Smooth muscle cell (in vitro differentiated cells): ENCODE results near the gene LRFN2. TPM values are rescaled to one million over a fixed set of nuclear protein-coding genes. Genes with fewer than 3 reads are reported as not detected.

Experiments used
- DNase-seq: peaks from one replicate; lab custom pipeline; 2025; ENCODE audit not compliant: unreplicated experiment; lab: John Stamatoyannopoulos, UW
- H2AFZ ChIP-seq: fragments of 200-600 bp; sonication (generic); 2 replicates; pipeline ENCODE4 v1.6.0; 2016; ENCODE audit warnings: antibody characterized with exemption, low read depth, mild to moderate bottlenecking
- H3F3A ChIP-seq: fragments of 200-600 bp; sonication (generic); 2 replicates; pipeline ENCODE4 v1.6.0; 2017; ENCODE audit warnings: antibody characterized with exemption, low read depth
- H3K27ac ChIP-seq: fragments of 200-600 bp; sonication (generic); 2 replicates; pipeline ENCODE4 v1.5.1; 2016; ENCODE audit warnings: low read depth, mild to moderate bottlenecking
- H3K27me3 ChIP-seq: fragments of 200-600 bp; sonication (generic); 2 replicates; pipeline ENCODE4 v1.6.1; 2016; ENCODE audit warnings: low read depth, mild to moderate bottlenecking
- H3K36me3 ChIP-seq: fragments of 200-600 bp; sonication (generic); 2 replicates; pipeline ENCODE4 v1.5.1; 2016; ENCODE audit warnings: low read depth
- H3K4me1 ChIP-seq: fragments of 200-600 bp; sonication (generic); 2 replicates; pipeline ENCODE4 v1.5.1; 2016; ENCODE audit warnings: low read depth
- H3K4me2 ChIP-seq: fragments of 200-600 bp; sonication (generic); 2 replicates; pipeline ENCODE4 v1.6.0; 2016; ENCODE audit warnings: mild to moderate bottlenecking
- H3K4me3 ChIP-seq: fragments of 200-600 bp; sonication (generic); 2 replicates; pipeline ENCODE4 v1.5.1; 2016; ENCODE audit warnings: mild to moderate bottlenecking
- H3K79me2 ChIP-seq: fragments of 200-600 bp; sonication (generic); 2 replicates; pipeline ENCODE4 v1.6.0; 2016; ENCODE audit warnings: low read depth, mild to moderate bottlenecking
- H3K9ac ChIP-seq: fragments of 200-600 bp; sonication (generic); 2 replicates; pipeline ENCODE4 v1.6.0; 2016; ENCODE audit warnings: low read depth
- H3K9me3 ChIP-seq: fragments of 200-600 bp; sonication (generic); replicated peaks from 2 replicates; pipeline ENCODE4 v1.5.1; 2016; ENCODE audit warnings: low read depth
- H4K20me1 ChIP-seq: fragments of 200-600 bp; sonication (generic); 2 replicates; pipeline ENCODE4 v1.6.0; 2016; ENCODE audit warnings: low read depth
- WGBS: methylation state at CpG from one replicate; pipeline ENCODE4 v1.1.7; 2016; ENCODE audit warnings: low lambda C conversion rate; 5-methylcytosine and 5-hydroxymethylcytosine counted together
- polyA plus RNA-seq: library from polyadenylated mRNA; unstranded; fragments of >200 nt; fragmentation: Nextera tagmentation; extraction: Ambion mirVana; gene quantifications from 2 replicates; pipeline ENCODE4 v1.2.1, GENCODE V29; 2016
- total RNA-seq: library from RNA; depleted of rRNA; stranded (reverse); fragments of >200 nt; gene quantifications from 2 replicates; pipeline ENCODE4 v1.2.3, GENCODE V29; 2014
- TF ChIP-seq, protein P1 (sequence below): fragments of 200-600 bp; sonication (generic); IDR thresholded peaks from 2 replicates; pipeline ENCODE4 v1.5.1; 2017; ENCODE audit warnings: borderline replicate concordance, mild to moderate bottlenecking, antibody characterized with exemption; ENCODE audit not compliant: insufficient read depth, poor library complexity, severe bottlenecking

LRFN2 gene
- total and polyA plus RNA-seq, 2 experiments from 2014 or later = 0.04 to 0.57 TPM

DNA sequence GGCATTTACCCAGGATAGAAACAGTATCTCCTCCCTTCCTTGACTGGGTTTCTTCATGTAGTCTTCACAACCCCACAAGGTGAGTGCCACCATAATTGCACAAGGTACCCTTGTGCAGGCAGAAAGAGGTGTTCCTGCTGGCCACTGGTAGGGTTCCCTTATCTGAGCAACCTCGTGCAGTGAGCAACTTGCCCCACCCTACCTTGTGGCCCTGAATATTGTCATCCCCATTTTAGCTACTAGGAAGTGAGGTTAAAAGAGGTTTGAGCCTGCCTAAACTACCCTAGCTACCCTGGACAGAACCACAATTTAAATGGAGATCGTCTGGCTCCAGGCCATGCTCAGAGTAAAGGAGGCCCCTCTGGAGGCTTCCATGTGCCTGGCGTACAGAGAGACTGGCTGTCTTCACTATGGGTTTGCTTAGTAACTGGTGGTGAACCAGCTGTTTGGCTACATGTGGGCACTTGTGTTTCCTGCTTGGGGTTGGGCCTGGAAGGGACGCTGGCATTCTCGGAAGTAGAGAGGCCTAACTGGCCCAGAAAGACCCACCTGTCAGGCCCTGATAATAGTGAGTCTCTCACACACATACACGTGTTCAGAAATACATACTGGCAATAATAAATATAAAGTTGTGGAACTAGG is 148.8 kb downstream of the LRFN2 start:
- TF ChIP-seq, protein P1, sequence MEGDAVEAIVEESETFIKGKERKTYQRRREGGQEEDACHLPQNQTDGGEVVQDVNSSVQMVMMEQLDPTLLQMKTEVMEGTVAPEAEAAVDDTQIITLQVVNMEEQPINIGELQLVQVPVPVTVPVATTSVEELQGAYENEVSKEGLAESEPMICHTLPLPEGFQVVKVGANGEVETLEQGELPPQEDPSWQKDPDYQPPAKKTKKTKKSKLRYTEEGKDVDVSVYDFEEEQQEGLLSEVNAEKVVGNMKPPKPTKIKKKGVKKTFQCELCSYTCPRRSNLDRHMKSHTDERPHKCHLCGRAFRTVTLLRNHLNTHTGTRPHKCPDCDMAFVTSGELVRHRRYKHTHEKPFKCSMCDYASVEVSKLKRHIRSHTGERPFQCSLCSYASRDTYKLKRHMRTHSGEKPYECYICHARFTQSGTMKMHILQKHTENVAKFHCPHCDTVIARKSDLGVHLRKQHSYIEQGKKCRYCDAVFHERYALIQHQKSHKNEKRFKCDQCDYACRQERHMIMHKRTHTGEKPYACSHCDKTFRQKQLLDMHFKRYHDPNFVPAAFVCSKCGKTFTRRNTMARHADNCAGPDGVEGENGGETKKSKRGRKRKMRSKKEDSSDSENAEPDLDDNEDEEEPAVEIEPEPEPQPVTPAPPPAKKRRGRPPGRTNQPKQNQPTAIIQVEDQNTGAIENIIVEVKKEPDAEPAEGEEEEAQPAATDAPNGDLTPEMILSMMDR = no peak

DNA sequence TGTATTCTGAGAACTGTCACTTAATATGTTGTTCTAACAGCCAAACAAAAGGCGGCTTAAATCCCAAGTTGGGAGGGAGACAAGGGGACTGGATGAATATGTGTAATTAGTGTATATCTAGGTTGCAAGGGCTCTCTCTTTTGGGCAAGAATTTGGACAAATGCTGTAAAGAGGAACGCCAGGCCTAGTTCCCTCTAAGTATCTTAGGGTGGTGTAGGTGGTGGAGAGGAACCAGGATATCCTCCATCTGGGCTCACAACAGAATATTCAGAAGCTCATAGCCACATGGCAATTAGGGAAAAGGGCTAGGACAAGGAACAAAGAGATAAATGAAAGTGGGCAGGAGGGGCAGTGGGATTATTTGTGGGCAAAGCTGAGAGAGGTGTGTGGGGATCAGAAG is 149.5 kb downstream of the LRFN2 start:
- no peaks in the 10 kb centered on the region for H3K79me2 ChIP-seq
- DNase-seq = no peak
- no peak overlapping the region for H3K4me2 ChIP-seq
- no peaks in the 10 kb centered on the region for H3K27me3 ChIP-seq
- no peaks in the 10 kb centered on the region for H3K4me1 ChIP-seq
- H3K36me3 ChIP-seq = no peaks in the 10 kb centered on the region
- 96% methylated on average over 2 of the region's 2 CpGs for WGBS
- no peaks in the 10 kb centered on the region for H3F3A ChIP-seq
- no peak overlapping the region for H3K9ac ChIP-seq
- TF ChIP-seq, protein P1 = no peak
- no peak overlapping the region for H3K27ac ChIP-seq
- no peak overlapping the region for H2AFZ ChIP-seq
- no peak overlapping the region for H3K4me3 ChIP-seq
- no peaks in the 10 kb centered on the region for H4K20me1 ChIP-seq
- H3K9me3 ChIP-seq = no peaks in the 10 kb centered on the region

More for the DNA sequence above, 148.8 kb downstream of the LRFN2 start:
- H3K36me3 ChIP-seq = no peaks in the 10 kb centered on the region
- DNase-seq = no peak
- H3K4me2 ChIP-seq = no peak overlapping the region
- H3K4me3 ChIP-seq = no peak overlapping the region
- 85% methylated on average over 6 of the region's 6 CpGs for WGBS
- H2AFZ ChIP-seq = no peak overlapping the region
- no peaks in the 10 kb centered on the region for H3K27me3 ChIP-seq
- no peaks in the 10 kb centered on the region for H3F3A ChIP-seq
- no peak overlapping the region for H3K9ac ChIP-seq
- H3K27ac ChIP-seq = no peak overlapping the region
- H4K20me1 ChIP-seq = no peaks in the 10 kb centered on the region
- no peaks in the 10 kb centered on the region for H3K79me2 ChIP-seq
- H3K9me3 ChIP-seq = no peaks in the 10 kb centered on the region
- no peaks in the 10 kb centered on the region for H3K4me1 ChIP-seq

DNA sequence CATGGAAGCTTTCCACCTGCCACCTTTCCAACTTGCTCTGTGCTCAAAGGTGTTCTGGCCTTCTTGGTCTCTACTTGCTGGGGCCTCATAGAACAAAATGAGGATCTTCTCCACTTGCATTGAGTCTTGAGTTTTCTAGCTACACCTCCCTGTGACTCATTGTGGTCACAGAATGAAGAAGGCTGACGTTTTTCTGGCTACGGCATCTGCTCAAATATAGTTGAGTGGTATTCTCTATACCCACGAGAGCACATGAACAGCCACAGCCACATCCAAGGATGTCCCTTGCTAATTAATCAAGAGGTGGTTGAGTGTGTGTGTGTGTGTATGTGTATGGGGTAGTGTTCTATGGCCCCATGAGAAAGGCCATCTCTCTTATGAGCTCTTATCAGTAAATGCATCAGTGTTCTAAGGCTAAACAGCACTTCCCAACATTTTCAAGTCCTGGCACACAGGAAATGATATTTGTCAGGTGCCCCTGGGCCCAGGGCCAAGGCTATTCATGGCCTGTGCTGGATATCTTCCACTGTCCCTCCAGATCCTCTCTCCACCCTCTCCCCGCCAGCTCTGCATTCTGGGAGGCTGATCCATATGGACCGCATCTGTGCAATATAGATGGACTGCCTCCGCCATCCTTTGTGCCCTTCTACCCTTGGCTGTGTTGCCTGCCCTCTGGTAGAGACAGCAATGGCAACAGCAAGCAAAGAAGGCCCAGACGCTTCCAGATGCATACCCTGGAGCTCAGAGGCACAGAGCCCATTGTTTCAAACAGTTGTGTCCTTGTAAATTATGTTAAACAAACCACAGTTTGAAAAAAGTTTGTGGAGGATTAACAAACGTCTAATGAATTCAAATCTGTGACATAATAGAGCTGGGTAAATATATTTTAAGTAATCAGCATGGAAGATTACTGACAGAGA is 150.2 kb downstream of the LRFN2 start:
- TF ChIP-seq, protein P1 = no peak
- 59% methylated on average over 8 of the region's 8 CpGs for WGBS
- Histone ChIP-seq H3K4me2 (no peak overlapping the region), H3K4me1 (no peaks in the 10 kb centered on the region), H3K4me3 (no peak overlapping the region), H4K20me1 (no peaks in the 10 kb centered on the region), H3K36me3 (no peaks in the 10 kb centered on the region), H2AFZ (no peak overlapping the region), H3K9ac (no peak overlapping the region), H3K27ac (no peak overlapping the region), H3K79me2 (no peaks in the 10 kb centered on the region), H3K27me3 (no peaks in the 10 kb centered on the region), H3K9me3 (no peaks in the 10 kb centered on the region), H3F3A (no peaks in the 10 kb centered on the region)
- DNase-seq = no peak
